ENCODE results near the gene DCDC2C.

Gene DCDC2C

DNA sequence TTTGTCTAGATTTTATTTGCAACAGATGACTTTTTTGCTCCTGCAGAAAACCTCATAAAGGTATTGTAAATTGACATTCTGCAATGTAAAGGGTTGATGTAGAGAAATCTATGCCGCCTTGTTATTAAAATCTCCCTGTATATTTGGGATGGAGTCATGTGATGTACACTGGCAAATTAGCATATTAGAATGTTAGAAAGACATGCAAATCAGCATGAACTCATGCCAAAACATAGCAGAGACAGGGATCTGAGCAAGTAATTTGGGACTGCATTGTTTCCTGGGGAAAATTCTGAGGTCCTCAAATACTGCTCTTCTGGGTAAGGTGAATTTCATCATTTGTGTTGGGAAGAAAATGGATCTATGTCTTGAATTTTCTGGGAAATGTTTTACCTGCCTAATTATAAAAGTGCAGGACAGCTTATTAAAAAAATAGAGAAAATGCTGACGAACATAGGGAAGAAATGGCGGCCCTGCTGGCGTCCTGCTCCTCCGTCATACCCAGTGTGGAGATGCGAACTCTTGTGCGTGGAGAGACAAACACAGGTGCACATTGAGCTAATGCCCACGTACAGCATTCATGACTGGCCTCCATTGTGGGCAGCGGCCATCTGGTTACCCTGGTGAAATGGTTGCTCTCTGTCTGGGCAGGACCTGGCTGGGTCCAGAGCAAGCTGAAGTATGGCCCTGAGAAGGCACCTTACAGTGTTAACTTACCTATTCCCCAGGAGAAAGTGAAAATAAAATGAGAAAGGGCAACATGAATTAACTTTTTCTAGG, 29.1 kb upstream of the DCDC2C start:
- no peak for DNase-seq

DNA sequence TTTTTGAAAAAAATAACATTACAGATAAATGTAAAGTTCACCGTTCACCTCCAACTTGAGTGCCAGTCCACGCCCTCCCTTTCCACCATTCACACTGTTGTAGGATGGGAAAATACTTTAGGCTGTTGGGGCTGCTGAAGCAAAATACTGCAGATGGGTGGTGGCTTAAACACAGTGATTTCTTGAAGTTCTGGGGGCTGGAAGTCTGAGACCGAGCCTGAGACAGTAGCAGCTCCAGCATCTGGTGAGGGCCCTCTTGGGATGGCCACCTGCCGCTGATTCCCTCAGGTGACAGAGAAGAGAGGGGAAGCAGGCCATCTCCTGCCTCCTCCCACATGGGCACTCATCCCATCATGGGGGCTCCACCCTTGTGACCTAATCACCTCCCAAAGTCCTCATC, 27.7 kb upstream of the DCDC2C start:
- no peak for DNase-seq

GRCh38 chr2:3677436-3677835, 25.9 kb upstream of the DCDC2C start:
- DNase-seq: no peak

GRCh38 chr2:3678212-3678611, 25.2 kb upstream of the DCDC2C start:
- no peak for DNase-seq

- DNase-seq: no peak
These were observed 24.2 kb upstream of the DCDC2C start for GRCh38 chr2:3679180-3679579.

- no peak for DNase-seq
These were observed 23.6 kb upstream of the DCDC2C start for GRCh38 chr2:3679616-3680393.

DNA sequence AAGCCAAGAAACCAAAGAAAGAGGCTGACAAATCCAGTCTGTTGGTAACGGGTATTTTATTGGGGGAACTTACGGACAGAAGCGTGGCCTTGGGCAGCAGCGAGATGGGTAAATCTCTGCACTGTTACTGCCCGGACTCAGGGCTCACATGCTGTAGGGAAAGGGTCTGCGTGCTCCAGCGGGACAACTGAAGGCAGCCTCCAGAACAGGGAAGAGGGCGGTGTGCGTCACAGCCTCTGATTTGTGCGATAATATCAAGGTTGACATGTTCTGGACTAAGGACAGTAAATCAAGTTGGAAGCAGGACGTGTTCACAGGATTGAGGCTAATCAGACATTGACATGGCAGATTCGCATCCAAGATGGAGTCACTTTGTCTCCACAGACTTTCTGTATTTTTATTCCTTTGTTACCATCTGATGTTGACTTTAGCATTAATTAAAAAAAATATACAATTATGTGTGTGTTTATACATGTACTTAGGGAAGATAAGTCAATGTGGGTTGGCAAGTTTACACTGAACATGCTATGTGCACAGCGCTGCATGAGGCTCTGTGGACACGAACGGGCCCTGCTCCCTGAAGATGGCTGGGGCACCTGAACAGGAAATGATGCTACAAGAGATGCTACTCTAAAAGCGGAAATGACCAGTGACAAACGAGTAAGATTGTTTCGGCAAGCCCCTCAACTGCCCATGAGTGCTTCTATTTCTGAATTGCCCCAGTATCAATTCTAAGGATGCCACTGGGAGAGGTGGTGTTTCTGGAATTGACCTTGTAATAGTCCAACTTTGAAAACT, 22.6 kb upstream of the DCDC2C start:
- no peak for DNase-seq

DNA sequence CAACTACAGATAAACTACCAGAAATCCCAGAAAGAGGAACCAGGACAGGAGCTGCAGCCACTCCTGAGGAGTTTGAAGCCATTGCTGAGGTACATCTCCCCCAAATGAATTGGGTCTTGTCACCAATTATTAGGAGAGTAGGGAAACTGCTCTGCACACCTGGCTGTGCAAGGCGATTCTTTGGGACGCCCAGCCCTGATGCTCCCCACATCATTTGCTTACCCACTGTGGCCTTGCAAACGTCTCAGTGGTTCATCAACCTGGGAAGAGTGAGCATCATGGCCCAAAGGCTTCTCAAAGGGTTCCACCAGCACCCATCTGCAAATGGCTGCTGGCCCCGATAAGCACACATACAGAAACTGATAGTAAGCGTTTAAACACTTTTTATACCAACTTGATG, 21.8 kb upstream of the DCDC2C start:
- DNase-seq: no peak

GRCh38 chr2:3682811-3683210, 20.6 kb upstream of the DCDC2C start:
- no peak for DNase-seq

GRCh38 chr2:3683748-3684454, 19.5 kb upstream of the DCDC2C start:
- no peak for DNase-seq

DNA sequence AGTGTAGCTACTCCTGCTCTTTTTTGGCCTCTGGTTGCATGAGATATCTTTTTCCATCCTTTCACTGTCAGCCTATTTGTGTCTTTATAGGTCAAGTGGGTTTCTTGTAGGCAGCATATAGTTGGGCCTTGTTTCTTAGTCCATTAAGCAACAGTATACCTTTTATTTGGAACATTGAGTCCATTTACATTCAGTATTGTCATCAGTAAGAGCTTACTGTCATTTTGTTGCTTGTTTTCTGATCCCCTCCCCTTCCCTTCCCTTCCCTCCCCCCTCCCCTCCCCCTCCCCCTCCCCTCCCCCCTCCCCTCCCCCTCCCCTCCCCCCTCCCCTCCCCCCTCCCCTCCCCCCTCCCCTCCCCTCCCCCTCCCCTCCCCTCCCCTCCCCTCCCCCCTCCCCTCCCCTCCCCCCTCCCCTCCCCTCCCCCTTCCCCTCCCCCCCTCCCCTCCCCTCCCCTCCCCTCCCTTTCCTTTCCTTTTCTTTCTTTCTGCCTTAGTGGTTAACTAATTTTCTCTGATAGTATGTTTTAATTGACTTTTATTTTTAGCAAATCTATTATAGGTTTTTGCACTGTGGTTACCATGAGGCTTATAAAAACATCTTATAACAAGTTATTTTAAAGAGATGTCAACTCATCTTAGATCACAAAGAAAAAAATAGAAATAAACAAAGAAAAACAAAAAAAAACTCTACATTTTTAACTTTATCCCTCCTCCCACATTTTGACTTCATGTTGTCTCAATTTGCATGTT, 13.2 kb upstream of the DCDC2C start:
- no peak for DNase-seq

- peak; percentile 54 for DNase-seq
These were observed 11.0 kb upstream of the DCDC2C start for GRCh38 chr2:3692375-3692774.

DNA sequence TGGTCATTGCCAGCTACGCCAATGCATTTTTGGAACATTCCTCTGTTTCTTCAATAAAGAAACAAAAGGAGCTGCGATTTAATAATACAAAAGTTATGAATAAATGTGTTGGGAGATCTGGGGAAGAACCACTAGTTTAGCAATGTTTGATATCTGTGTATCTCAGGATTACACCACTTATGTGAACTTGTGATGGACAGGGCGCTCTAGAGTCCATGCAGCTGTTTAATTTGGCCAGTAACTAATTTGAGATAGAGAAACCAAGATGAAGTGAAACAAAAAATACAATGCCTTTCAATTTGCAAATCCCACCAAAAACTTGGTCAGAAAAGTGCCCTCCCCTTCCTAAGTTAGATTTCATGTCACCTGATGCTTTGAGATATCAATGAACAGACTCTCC, 6.8 kb upstream of the DCDC2C start:
- DNase-seq: no peak

DNA sequence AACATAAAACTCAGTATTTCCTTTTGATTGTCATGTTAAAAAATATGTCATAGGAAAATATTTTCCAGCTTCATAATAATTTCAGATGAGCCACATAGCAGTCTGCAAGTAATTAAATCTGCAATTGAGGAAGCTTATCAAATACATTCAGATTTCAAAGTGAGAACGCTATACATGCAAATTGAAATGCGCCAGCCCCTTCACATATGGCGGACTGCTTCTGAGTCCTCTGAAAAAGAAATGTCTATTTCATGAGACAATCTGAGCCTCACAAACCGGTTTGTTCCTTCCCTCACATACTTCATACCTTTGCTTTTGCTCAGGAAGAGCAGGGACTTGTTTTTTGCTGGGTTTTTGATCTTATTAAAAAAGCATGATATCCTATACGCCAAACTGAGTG, 2.3 kb upstream of the DCDC2C start:
- no peak for DNase-seq

DNA sequence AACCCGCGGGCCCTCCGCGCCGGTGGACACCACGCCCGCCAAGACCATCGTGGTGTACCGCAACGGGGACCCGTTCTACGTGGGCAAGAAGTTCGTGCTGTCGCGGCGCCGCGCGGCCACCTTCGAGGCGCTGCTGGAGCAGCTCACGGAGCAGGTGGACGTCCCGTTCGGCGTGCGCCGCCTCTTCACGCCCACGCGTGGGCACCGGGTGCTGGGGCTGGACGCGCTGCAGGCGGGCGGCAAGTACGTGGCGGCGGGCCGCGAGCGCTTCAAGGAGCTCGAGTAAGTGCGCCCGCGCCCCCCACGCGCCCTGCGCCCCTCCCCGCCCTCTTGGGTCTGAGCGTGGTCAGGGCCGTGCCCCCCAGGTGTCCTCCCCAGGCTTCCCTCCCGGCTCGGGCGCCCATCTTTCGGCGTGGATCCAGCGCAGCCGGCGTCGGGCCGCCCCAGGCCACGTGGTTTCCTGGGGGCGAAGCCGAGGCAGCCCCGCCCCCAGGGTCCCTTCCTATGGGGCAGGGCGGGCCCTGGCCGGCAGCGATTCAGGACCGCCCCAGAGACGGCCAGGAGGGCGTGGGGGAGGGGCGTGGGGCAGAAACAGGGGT, 481 bp downstream of the DCDC2C start:
- DNase-seq: no peak

- no peak for DNase-seq
These were observed 1.3 kb downstream of the DCDC2C start for GRCh38 chr2:3704692-3705091.

- DNase-seq: no peak
These were observed 2.4 kb downstream of the DCDC2C start for GRCh38 chr2:3705782-3706181.

GRCh38 chr2:3706892-3707291, 3.5 kb downstream of the DCDC2C start:
- DNase-seq: no peak

DNA sequence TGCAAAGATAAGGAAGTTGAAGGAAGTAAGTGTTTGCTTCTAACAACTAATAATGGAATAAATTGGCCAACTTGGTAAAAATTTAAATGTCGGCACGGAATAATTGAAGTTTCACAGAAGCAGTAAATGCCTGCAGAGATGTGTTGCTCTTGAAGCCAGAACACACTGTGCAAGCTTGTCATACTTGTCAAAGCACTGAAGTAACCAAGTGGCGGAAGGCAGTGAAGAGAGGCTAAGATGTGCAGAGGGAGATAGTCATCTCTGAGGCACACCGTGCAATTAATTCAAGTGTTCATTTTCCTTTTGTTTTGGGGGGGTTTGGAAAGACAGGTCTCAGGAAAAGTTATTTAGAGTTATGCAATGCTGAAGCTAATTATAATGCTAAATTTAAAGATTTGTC, 5.2 kb downstream of the DCDC2C start:
- no peak for DNase-seq

GRCh38 chr2:3709225-3709624, 5.8 kb downstream of the DCDC2C start:
- DNase-seq: no peak

- DNase-seq: peak; percentile 73
These were observed 9.0 kb downstream of the DCDC2C start for GRCh38 chr2:3712424-3712823.

All from NCI-H1105 treated with DMSO at 0.1 percent for 48 hours (cell line).